Measurements from ENCODE around the gene RNF144A. TPM values are rescaled to one million over a fixed set of nuclear protein-coding genes. Genes with fewer than 3 reads are reported as not detected.

RNF144A gene
- total RNA-seq, 3 donors from 2014 or later, result 10.8 to 17.1 (median 11.6) TPM

- TF ChIP-seq POLR2AphosphoS5 (IDR thresholded peaks at IDR 0.05) (no peak), POLR2A (IDR thresholded peaks at IDR 0.05) (no peak)
- TF ChIP-seq, protein P1, sequence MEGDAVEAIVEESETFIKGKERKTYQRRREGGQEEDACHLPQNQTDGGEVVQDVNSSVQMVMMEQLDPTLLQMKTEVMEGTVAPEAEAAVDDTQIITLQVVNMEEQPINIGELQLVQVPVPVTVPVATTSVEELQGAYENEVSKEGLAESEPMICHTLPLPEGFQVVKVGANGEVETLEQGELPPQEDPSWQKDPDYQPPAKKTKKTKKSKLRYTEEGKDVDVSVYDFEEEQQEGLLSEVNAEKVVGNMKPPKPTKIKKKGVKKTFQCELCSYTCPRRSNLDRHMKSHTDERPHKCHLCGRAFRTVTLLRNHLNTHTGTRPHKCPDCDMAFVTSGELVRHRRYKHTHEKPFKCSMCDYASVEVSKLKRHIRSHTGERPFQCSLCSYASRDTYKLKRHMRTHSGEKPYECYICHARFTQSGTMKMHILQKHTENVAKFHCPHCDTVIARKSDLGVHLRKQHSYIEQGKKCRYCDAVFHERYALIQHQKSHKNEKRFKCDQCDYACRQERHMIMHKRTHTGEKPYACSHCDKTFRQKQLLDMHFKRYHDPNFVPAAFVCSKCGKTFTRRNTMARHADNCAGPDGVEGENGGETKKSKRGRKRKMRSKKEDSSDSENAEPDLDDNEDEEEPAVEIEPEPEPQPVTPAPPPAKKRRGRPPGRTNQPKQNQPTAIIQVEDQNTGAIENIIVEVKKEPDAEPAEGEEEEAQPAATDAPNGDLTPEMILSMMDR (IDR thresholded peaks at IDR 0.05), result no peak
- Histone ChIP-seq H3K4me1 (peaks cover 5 to 12% of the 10 kb centered on the region in 2 donors), H3K27me3 (no peaks in the 10 kb centered on the region), H3K4me3 (no peak overlapping the region), H3K9me3 (no peaks in the 10 kb centered on the region), H3K36me3 (no peaks in the 10 kb centered on the region), H3K27ac (no peak overlapping the region)
- intact Hi-C loops (cut with DNase I; ENCODE audit: low total_unique reads), result loop anchor here (1.0 to 10.0 kb wide), 2 partner anchors 10 to 89 kb away; partner anchors contain the start of gene RNF144A
- no peak for DNase-seq (ENCODE audit: low spot score in 2 of 2)
These were observed 86.7 kb downstream of the RNF144A start for GRCh38 chr2:7003895-7004294.

DNA sequence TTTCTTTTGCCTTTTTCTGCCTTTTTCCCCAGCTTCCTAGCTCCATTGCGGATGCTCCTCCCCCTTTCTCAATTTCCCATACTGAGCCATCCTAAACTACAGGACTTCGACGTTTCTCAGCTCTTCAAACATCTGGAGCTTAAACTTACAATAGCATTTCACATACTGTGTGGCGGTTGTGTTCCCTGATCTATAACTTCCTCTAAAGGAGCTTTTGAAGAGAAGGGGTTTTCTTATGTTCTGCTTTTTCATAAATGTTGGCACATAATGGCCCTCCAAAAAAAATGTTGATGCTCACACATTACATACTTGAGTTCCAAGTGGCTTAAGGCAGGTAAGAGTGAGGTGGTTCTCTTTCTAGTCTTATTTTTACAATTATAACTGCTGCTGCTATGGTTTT lies 87.4 kb downstream of the RNF144A start:
- Histone ChIP-seq H3K27ac (no peak overlapping the region), H3K36me3 (no peaks in the 10 kb centered on the region), H3K4me3 (no peak overlapping the region), H3K4me1 (peaks cover 8 to 12% of the 10 kb centered on the region in 2 donors), H3K9me3 (no peaks in the 10 kb centered on the region), H3K27me3 (no peaks in the 10 kb centered on the region)
- TF ChIP-seq, protein P1 (IDR thresholded peaks at IDR 0.05), result no peak
- TF ChIP-seq POLR2AphosphoS5 (IDR thresholded peaks at IDR 0.05) (no peak), POLR2A (IDR thresholded peaks at IDR 0.05) (no peak)
- no peak for DNase-seq (ENCODE audit: low spot score in 2 of 2)
- intact Hi-C loops (cut with DNase I; ENCODE audit: low total_unique reads), result loop anchor here (10.0 kb wide), 1 partner anchor 90 kb away; the partner anchor contains the start of gene RNF144A

GRCh38 chr2:7007488-7007845 lies 90.3 kb downstream of the RNF144A start:
- H3K27ac ChIP-seq, result peak overlapping the region; percentile 70 to 86

GRCh38 chr2:7007846-7008741 lies 90.9 kb downstream of the RNF144A start:
- H3K4me3 ChIP-seq, result peak overlapping the region in 2 of 3 donors; percentile 24 to 49
- no peaks in the 10 kb centered on the region for H3K36me3 ChIP-seq
- peak overlapping the region; percentile 70 to 86 for H3K27ac ChIP-seq
- peak; percentile 76 to 83 for DNase-seq (ENCODE audit: low spot score in 2 of 2)
- H3K27me3 ChIP-seq, result no peaks in the 10 kb centered on the region
- intact Hi-C loops (cut with DNase I; ENCODE audit: low total_unique reads), result loop anchor here (10.0 kb wide), 1 partner anchor 93 kb away; the partner anchor contains the start of gene RNF144A
- peaks cover 8 to 12% of the 10 kb centered on the region in 2 donors for H3K4me1 ChIP-seq
- TF ChIP-seq POLR2A (IDR thresholded peaks at IDR 0.05) (no peak), POLR2AphosphoS5 (IDR thresholded peaks at IDR 0.05) (peak in 1 of 3 donors; percentile 25)
- TF ChIP-seq, protein P1 (IDR thresholded peaks at IDR 0.05), result peak in 2 of 3 donors; percentile 36 to 46
- no peaks in the 10 kb centered on the region for H3K9me3 ChIP-seq

More at GRCh38 chr2:7007488-7007845, 90.3 kb downstream of the RNF144A start:
- no peak for TF ChIP-seq POLR2A (IDR thresholded peaks at IDR 0.05)
- TF ChIP-seq, protein P1 (IDR thresholded peaks at IDR 0.05), result no peak
- no peak for TF ChIP-seq POLR2AphosphoS5 (IDR thresholded peaks at IDR 0.05)
- intact Hi-C loops (cut with DNase I; ENCODE audit: low total_unique reads), result loop anchor here (10.0 kb wide), 1 partner anchor 93 kb away; the partner anchor contains the start of gene RNF144A
- peaks cover 8 to 12% of the 10 kb centered on the region in 2 donors for H3K4me1 ChIP-seq
- H3K36me3 ChIP-seq, result no peaks in the 10 kb centered on the region
- no peak for DNase-seq (ENCODE audit: low spot score in 2 of 2)
- no peaks in the 10 kb centered on the region for H3K27me3 ChIP-seq
- H3K4me3 ChIP-seq, result peak overlapping the region in 1 of 3 donors; percentile 49
- no peaks in the 10 kb centered on the region for H3K9me3 ChIP-seq

Data from breast epithelium (tissue), 4 donors.